ENCODE results near the gene SSR4. TPM values are rescaled to one million over a fixed set of nuclear protein-coding genes. Genes with fewer than 3 reads are reported as not detected.
A peak's percentile ranks its signal among the peaks of the same experiment; 100 is the strongest.

Gene SSR4
- 49.2 and 60.4 TPM in 2 replicates for total RNA-seq (2013; cell fraction: nucleolus; rRNA removed)
- total RNA-seq (2014; rRNA removed) (252 and 305 TPM in 2 replicates), total RNA-seq (2014; rRNA removed; fragmentation: Illumina TruSeq; extraction: Trizol) (160 and 189 TPM in 2 replicates), total RNA-seq (2021) (244 and 247 TPM in 2 replicates), polyA plus RNA-seq (2011; rRNA removed) (94.1 and 176 TPM in 2 replicates), polyA plus RNA-seq (2014; fragmentation: Illumina TruSeq; extraction: Trizol) (61.3 and 151 TPM in 2 replicates), polyA plus RNA-seq (2014; fragmentation: Nextera tagmentation; extraction: Ambion mirVana) (100 to 1,000 TPM; 351 to 521 TPM), polyA plus RNA-seq (2014; rRNA removed) (312 and 326 TPM in 2 replicates), polyA plus RNA-seq (2016; fragmentation: Nextera tagmentation; extraction: Ambion mirVana) (100 to 1,000 TPM; 315 to 317 TPM), polyA minus RNA-seq (2011; rRNA and poly(A)+ RNA removed) (114 and 212 TPM in 2 replicates), Bru-seq, nascent RNA (percentile 84 among the genes with signal in this experiment), BruChase-seq, experiment 1, labeled RNA remaining after a 6-hour chase (percentile 86 among the genes with signal in this experiment), BruChase-seq, experiment 2, labeled RNA remaining after a 2-hour chase (percentile 79 among the genes with signal in this experiment)
- polyA plus RNA-seq (2011; ENCODE audit: low read depth), result 149 TPM
- polyA plus RNA-seq (2011; cell fraction: cytosol; rRNA removed), result 311 and 433 TPM in 2 replicates
- 180 and 197 TPM in 2 replicates for polyA plus RNA-seq (2011; cell fraction: nucleus; rRNA removed)
- polyA plus RNA-seq (2012), result 354 and 408 TPM in 2 replicates
- 116 and 131 TPM in 2 replicates for polyA minus RNA-seq (2011; cell fraction: cytosol; rRNA and poly(A)+ RNA removed)
- 37.2 and 55.6 TPM in 2 replicates for polyA minus RNA-seq (2011; cell fraction: nucleus; rRNA and poly(A)+ RNA removed)
- long read RNA-seq, experiment 1, transcript SSR4-203 (6 exons, 643 nt), result major isoform, 80 of 92 reads
- long read RNA-seq, experiment 1, partial matches to known transcripts, result 0 of 92 reads
- long read RNA-seq, experiment 1, other reads (novel, unspliced or antisense), result 8 of 92 reads
- long read RNA-seq, experiment 2, transcript SSR4-203 (6 exons, 643 nt), result major isoform, 122 of 132 reads
- long read RNA-seq, experiment 2, partial matches to known transcripts, result 2 of 132 reads
- long read RNA-seq, experiment 2, other reads (novel, unspliced or antisense), result 3 of 132 reads

GRCh38 chrX:153794018-153794896 is at the start of gene SSR4, which contains the start of gene IDH3G:
SSR4 (plus strand) TSS chrX:153794668; CDS start chrX:153794688, 20 bp downstream.
IDH3G (minus strand) TSS chrX:153794375; CDS start chrX:153794326, 49 bp downstream.
- WGBS (ENCODE audit: insufficient coverage, insufficient replicate concordance, low lambda C conversion rate, missing lambda C conversion rate), result 31% methylated on average over 65 of the region's 92 CpGs
- POLR2A ChIA-PET, result interaction anchor here (1.0 to 1.2 kb wide), 3 partner anchors 131 to 226 kb away, joined by 4 to 6 read pairs (median 4); no protein-coding TSS in a partner anchor
- CTCF ChIA-PET, result interaction anchor here (1.2 to 2.1 kb wide), 3 partner anchors 130 to 504 kb away, joined by 3 to 6 read pairs (median 5); no protein-coding TSS in a partner anchor
- TF ChIP-seq YY1 (IDR thresholded peaks at IDR 0.05; ENCODE audit: low read depth, low read length), result peak; percentile 93
- TF ChIP-seq NFXL1 (IDR thresholded peaks at IDR 0.05; ENCODE audit: borderline replicate concordance), result no peak
- TF ChIP-seq NRF1 (conservative IDR thresholded peaks at IDR 0.05; ENCODE audit: low read depth, low read length), result peak; percentile 53
- no peak for TF ChIP-seq ESRRA (IDR thresholded peaks at IDR 0.05; ENCODE audit: low read length)
- TF ChIP-seq CBFB (IDR thresholded peaks at IDR 0.05; ENCODE audit: low read depth), result no peak
- peak; percentile 35 for TF ChIP-seq FOS (IDR thresholded peaks at IDR 0.05; ENCODE audit: borderline replicate concordance, extremely low read depth, insufficient read length)
- peak; percentile 41; the same call in 1 of the 2 replicates for TF ChIP-seq IKZF1 (conservative IDR thresholded peaks at IDR 0.05)
- TF ChIP-seq ZBTB4 (CRISPR knock-in tag; IDR thresholded peaks at IDR 0.05), result no peak
- no peak for TF ChIP-seq NBN (IDR thresholded peaks at IDR 0.05)
- no peak for TF ChIP-seq PAX8 (IDR thresholded peaks at IDR 0.05)
- peak; percentile 56; the same call in 1 of the 2 replicates for TF ChIP-seq TCF12 (IDR thresholded peaks at IDR 0.05; ENCODE audit: low read depth, low read length)
- TF ChIP-seq NKRF (conservative IDR thresholded peaks at IDR 0.05), result peak; percentile 71

More at GRCh38 chrX:153794018-153794896, at the start of gene SSR4, which contains the start of gene IDH3G:
- in situ Hi-C loops (cut with MboI) (no loop called here), intact Hi-C loops (cut with micrococcal nuclease; ENCODE audit: unreplicated experiment) (loop anchor here (2.0 kb wide), 1 partner anchor 133 kb away; the partner anchor contains the start of gene ARHGAP4)
- peak; percentile 90 for FAIRE-seq
- no peaks in the 10 kb centered on the region for H3K27me3 ChIP-seq (replicated peaks in 1 of 2; ENCODE audit: control insufficient read depth in 2 of 2, insufficient read depth in 2 of 2, low read length in 1 of 2)
- H3K9ac ChIP-seq (ENCODE audit: control insufficient read depth, insufficient read depth, low read length), result peak within 1 kb of the TSS; percentile 89
- H3K4me2 ChIP-seq (ENCODE audit: control insufficient read depth, insufficient read depth), result peak within 1 kb of the TSS; percentile 56
- H3K4me3 ChIP-seq, result peak within 1 kb of the TSS; percentile 82
- H4K20me1 ChIP-seq (ENCODE audit: control insufficient read depth, insufficient read depth), result no peaks in the 10 kb centered on the region; the same call in 1 of the 2 replicates
- peak within 1 kb of the TSS; percentile 82 for H3K27ac ChIP-seq (ENCODE audit: control insufficient read depth, insufficient read depth)
- ChIA-PET SMC1A (ENCODE audit: uncharacterized antibody, unreplicated experiment) (interaction anchor here (0.6 kb wide), 1 partner anchor 132 kb away, joined by 3 read pairs; no protein-coding TSS in a partner anchor), RAD21 (ENCODE audit: unreplicated experiment) (interaction anchor here (0.6 to 1.3 kb wide), 4 partner anchors 83 to 134 kb away, joined by 3 to 5 read pairs (median 3); partner anchors contain the start of genes ARHGAP4 and SLC6A8)
- ATAC-seq, result peak; percentile 93
- DNase-seq (ENCODE audit: low read depth, low spot score), result peak; percentile 81
- BruUV-seq (replicated peaks), result no TSS peak
- peak within 1 kb of the TSS; percentile 35 for H2AFZ ChIP-seq (ENCODE audit: control insufficient read depth, low read depth, low read length)
- H3K9me3 ChIP-seq (replicated peaks; ENCODE audit: control insufficient read depth, insufficient read depth, low read length), result no peaks in the 10 kb centered on the region; the same call in 2 of the 3 replicates
- H3K79me2 ChIP-seq (ENCODE audit: control insufficient read depth, insufficient read depth, low read length), result peaks cover 45% of the 10 kb centered on the region
- H3K4me1 ChIP-seq (ENCODE audit: control insufficient read depth, insufficient read depth, low read length), result peaks cover 4% of the 10 kb centered on the region; the same call in 1 of the 2 replicates
- H3K36me3 ChIP-seq (ENCODE audit: control insufficient read depth in 2 of 2, insufficient read depth in 2 of 2, low read length in 1 of 2), result peaks cover 0 to 1% of the 10 kb centered on the region in 2 experiments; a peak in 2 of 4 replicates

Measured in GM12878 (cell line).